ENCODE data around the gene PAPSS2.
A peak's percentile ranks its signal among the peaks of the same experiment; 100 is the strongest.

PAPSS2 gene

GRCh38 chr10:87715552-87716347 lies 56.1 kb downstream of the PAPSS2 start:
- Histone ChIP-seq H3K36me3 (peaks cover 5% of the 10 kb centered on the region), H3K27me3 (no peaks in the 10 kb centered on the region), H3K9me3 (no peaks in the 10 kb centered on the region), H3K4me3 (ENCODE audit: low read depth in 1 of 2, low read length in 1 of 2) (no peak overlapping the region), H3K4me1 (ENCODE audit: control insufficient read depth in 1 of 2, insufficient read depth in 1 of 2, low read depth in 1 of 2, low read length in 1 of 2) (peaks cover 11 to 12% of the 10 kb centered on the region in 2 experiments), H3K27ac (peak overlapping the region; percentile 19)
- TF ChIP-seq CTCF (IDR thresholded peaks at IDR 0.05): no peak

- peaks cover 5% of the 10 kb centered on the region for H3K36me3 ChIP-seq
- H3K27ac ChIP-seq: peak overlapping the region; percentile 19
- H3K9me3 ChIP-seq: no peaks in the 10 kb centered on the region
- no peaks in the 10 kb centered on the region for H3K27me3 ChIP-seq
- no peak for TF ChIP-seq CTCF (IDR thresholded peaks at IDR 0.05)
- peaks cover 11 to 12% of the 10 kb centered on the region in 2 experiments for H3K4me1 ChIP-seq (ENCODE audit: control insufficient read depth in 1 of 2, insufficient read depth in 1 of 2, low read depth in 1 of 2, low read length in 1 of 2)
- H3K4me3 ChIP-seq (ENCODE audit: low read depth in 1 of 2, low read length in 1 of 2): no peak overlapping the region
Measured at GRCh38 chr10:87716348-87716670, 56.6 kb downstream of the PAPSS2 start.

- Histone ChIP-seq H3K27me3 (no peaks in the 10 kb centered on the region), H3K36me3 (no peaks in the 10 kb centered on the region), H3K27ac (no peak overlapping the region), H3K4me1 (ENCODE audit: control insufficient read depth in 1 of 2, insufficient read depth in 1 of 2, low read depth in 1 of 2, low read length in 1 of 2) (peaks cover 16 to 18% of the 10 kb centered on the region in 2 experiments), H3K4me3 (ENCODE audit: low read depth in 1 of 2, low read length in 1 of 2) (no peak overlapping the region), H3K9me3 (no peaks in the 10 kb centered on the region)
- TF ChIP-seq CTCF (IDR thresholded peaks at IDR 0.05): no peak
Measured at GRCh38 chr10:87720665-87721064, 61.0 kb downstream of the PAPSS2 start.

- TF ChIP-seq CTCF (IDR thresholded peaks at IDR 0.05): no peak
Measured at GRCh38 chr10:87721781-87722180, 62.1 kb downstream of the PAPSS2 start.

GRCh38 chr10:87722716-87723115 lies 63.0 kb downstream of the PAPSS2 start:
- no peak overlapping the region for H3K27ac ChIP-seq

More at GRCh38 chr10:87721781-87722180, 62.1 kb downstream of the PAPSS2 start:
- no peaks in the 10 kb centered on the region for H3K9me3 ChIP-seq
- no peaks in the 10 kb centered on the region for H3K27me3 ChIP-seq
- no peak overlapping the region for H3K4me3 ChIP-seq (ENCODE audit: low read depth in 1 of 2, low read length in 1 of 2)
- no peaks in the 10 kb centered on the region for H3K36me3 ChIP-seq
- H3K27ac ChIP-seq: no peak overlapping the region
- H3K4me1 ChIP-seq (ENCODE audit: control insufficient read depth in 1 of 2, insufficient read depth in 1 of 2, low read depth in 1 of 2, low read length in 1 of 2): peaks cover 6 to 9% of the 10 kb centered on the region in 2 experiments

More at GRCh38 chr10:87722716-87723115, 63.0 kb downstream of the PAPSS2 start:
- Histone ChIP-seq H3K27me3 (no peaks in the 10 kb centered on the region), H3K4me1 (ENCODE audit: control insufficient read depth in 1 of 2, insufficient read depth in 1 of 2, low read depth in 1 of 2, low read length in 1 of 2) (peaks cover 6 to 9% of the 10 kb centered on the region in 2 experiments), H3K9me3 (no peaks in the 10 kb centered on the region), H3K4me3 (ENCODE audit: low read depth in 1 of 2, low read length in 1 of 2) (no peak overlapping the region), H3K36me3 (no peaks in the 10 kb centered on the region)
- TF ChIP-seq CTCF (IDR thresholded peaks at IDR 0.05): no peak
